HEK293T (cell line): ENCODE results near the gene HGFAC.

Source experiments
- CTCF ChIA-PET: fragments of 350-600 bp; formaldehyde crosslinking; extraction: SDS; loops from one replicate; lab custom pipeline; 2021; ENCODE audit warnings: antibody characterized with exemption, inconsistent platforms; lab: Yijun Ruan, JAX
- POLR2A ChIA-PET: fragments of 350-600 bp; formaldehyde crosslinking; extraction: SDS; loops from one replicate; lab custom pipeline; 2020; ENCODE audit warnings: antibody characterized with exemption, inconsistent platforms; lab: Yijun Ruan, JAX
- DNase-seq: peaks from one replicate; pipeline ENCODE4 v3.0.0; 2012; ENCODE audit warnings: mixed read lengths; ENCODE audit errors: extremely low spot score
- ARNT ChIP-seq: fragments of 450-650 bp; IDR thresholded peaks from 2 replicates; pipeline ENCODE4 v1.6.1; 2017; ENCODE audit warnings: mild to moderate bottlenecking
- BHLHE40 ChIP-seq: fragments of 450-650 bp; IDR thresholded peaks from 2 replicates; pipeline ENCODE4 v1.6.1; 2016; ENCODE audit warnings: mild to moderate bottlenecking, moderate library complexity, borderline replicate concordance
- CTBP1 ChIP-seq: fragments of 450-650 bp; IDR thresholded peaks from 2 replicates; pipeline ENCODE4 v1.6.1; 2016; ENCODE audit warnings: borderline replicate concordance
- ELF4 ChIP-seq: fragments of 450-650 bp; IDR thresholded peaks from 2 replicates; pipeline ENCODE4 v1.6.1; 2017; ENCODE audit warnings: antibody characterized with exemption
- FOXA1 ChIP-seq: fragments of 450-650 bp; IDR thresholded peaks from 2 replicates; pipeline ENCODE4 v1.6.1; 2016; ENCODE audit warnings: mild to moderate bottlenecking
- FOXK2 ChIP-seq: fragments of 450-650 bp; IDR thresholded peaks from 2 replicates; pipeline ENCODE4 v1.6.1; 2016; ENCODE audit warnings: mild to moderate bottlenecking
- FOXM1 ChIP-seq: fragments of 450-650 bp; IDR thresholded peaks from 2 replicates; pipeline ENCODE4 v1.6.1; 2017; ENCODE audit warnings: mild to moderate bottlenecking, borderline replicate concordance
- HDGF ChIP-seq: fragments of 450-650 bp; IDR thresholded peaks from 2 replicates; pipeline ENCODE4 v1.6.1; 2017; ENCODE audit warnings: antibody characterized with exemption, borderline replicate concordance
- L3MBTL2 ChIP-seq: fragments of 450-650 bp; conservative IDR thresholded peaks from 2 replicates; pipeline ENCODE4 v1.6.1; 2016; ENCODE audit warnings: mild to moderate bottlenecking
- LEF1 ChIP-seq: fragments of 450-650 bp; IDR thresholded peaks from 2 replicates; pipeline ENCODE4 v1.6.1; 2017; ENCODE audit warnings: mild to moderate bottlenecking, borderline replicate concordance
- NFRKB ChIP-seq: fragments of 450-650 bp; IDR thresholded peaks from 2 replicates; pipeline ENCODE4 v1.6.1; 2016; ENCODE audit warnings: mild to moderate bottlenecking, moderate library complexity
- SP1 ChIP-seq: fragments of 450-650 bp; IDR thresholded peaks from 2 replicates; pipeline ENCODE4 v1.6.1; 2017
- SUZ12 ChIP-seq: fragments of 450-650 bp; IDR thresholded peaks from 2 replicates; pipeline ENCODE4 v1.6.1; 2016; ENCODE audit warnings: mild to moderate bottlenecking
- TARDBP ChIP-seq: fragments of 450-650 bp; IDR thresholded peaks from 2 replicates; pipeline ENCODE4 v1.6.1; 2016
- ZNF384 ChIP-seq: fragments of 450-650 bp; IDR thresholded peaks from 2 replicates; pipeline ENCODE4 v1.6.1; 2016
- TF ChIP-seq, protein P1 (sequence below): fragments of 450-650 bp; IDR thresholded peaks from 2 replicates; pipeline ENCODE4 v1.6.1; 2016

Gene HGFAC

DNA sequence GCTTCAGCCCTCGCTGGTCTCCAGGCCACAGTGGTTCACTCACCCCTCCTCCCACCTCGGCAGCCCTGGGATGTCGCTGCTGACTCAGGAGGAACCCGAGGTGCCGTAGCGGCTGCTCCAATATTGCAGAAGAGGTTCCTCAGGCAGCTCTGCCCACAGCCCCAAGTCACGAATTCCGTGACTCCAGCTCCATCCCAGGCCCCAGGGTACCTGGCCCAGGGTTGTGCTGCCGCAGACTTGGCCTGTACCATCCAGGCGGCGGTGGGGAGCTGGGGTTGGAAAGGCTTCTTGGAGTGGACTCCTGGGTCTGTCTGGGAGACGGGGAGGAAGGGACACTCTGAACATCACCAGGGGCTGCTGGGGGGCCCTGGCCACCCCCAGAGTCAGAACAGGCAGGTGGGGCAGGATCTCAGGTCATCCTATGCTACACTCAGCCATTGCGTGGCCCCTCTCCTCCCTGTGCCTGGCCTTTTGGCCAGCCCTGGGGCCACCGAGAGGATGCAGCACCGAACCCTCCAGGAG is 728 bp upstream of the HGFAC start:
- no peak for TF ChIP-seq BHLHE40
- TF ChIP-seq TARDBP = no peak
- no peak for TF ChIP-seq SP1
- TF ChIP-seq L3MBTL2 = no peak
- no peak for TF ChIP-seq LEF1
- no peak for TF ChIP-seq CTBP1
- no peak for TF ChIP-seq FOXA1
- CTCF ChIA-PET = interaction anchor here (0.8 to 1.8 kb wide), 2 partner anchors 40 to 95 kb away, joined by 3 to 4 read pairs; no protein-coding TSS in a partner anchor
- POLR2A ChIA-PET = no interaction called here
- DNase-seq = no peak

GRCh38 chr4:3442460-3442958 is 741 bp downstream of the HGFAC start:
- POLR2A ChIA-PET = no interaction called here
- CTCF ChIA-PET = interaction anchor here (0.9 to 2.0 kb wide), 2 partner anchors 94 to 97 kb away, joined by 3 to 14 read pairs; no protein-coding TSS in a partner anchor
- DNase-seq = no peak
- no peak for TF ChIP-seq HDGF
- no peak for TF ChIP-seq BHLHE40
- no peak for TF ChIP-seq FOXA1
- no peak for TF ChIP-seq ELF4
- TF ChIP-seq L3MBTL2 = no peak
- TF ChIP-seq LEF1 = no peak
- TF ChIP-seq NFRKB = no peak
- TF ChIP-seq FOXK2 = no peak
- TF ChIP-seq CTBP1 = no peak
- no peak for TF ChIP-seq TARDBP
- no peak for TF ChIP-seq FOXM1
- no peak for TF ChIP-seq SUZ12
- TF ChIP-seq, protein P1, sequence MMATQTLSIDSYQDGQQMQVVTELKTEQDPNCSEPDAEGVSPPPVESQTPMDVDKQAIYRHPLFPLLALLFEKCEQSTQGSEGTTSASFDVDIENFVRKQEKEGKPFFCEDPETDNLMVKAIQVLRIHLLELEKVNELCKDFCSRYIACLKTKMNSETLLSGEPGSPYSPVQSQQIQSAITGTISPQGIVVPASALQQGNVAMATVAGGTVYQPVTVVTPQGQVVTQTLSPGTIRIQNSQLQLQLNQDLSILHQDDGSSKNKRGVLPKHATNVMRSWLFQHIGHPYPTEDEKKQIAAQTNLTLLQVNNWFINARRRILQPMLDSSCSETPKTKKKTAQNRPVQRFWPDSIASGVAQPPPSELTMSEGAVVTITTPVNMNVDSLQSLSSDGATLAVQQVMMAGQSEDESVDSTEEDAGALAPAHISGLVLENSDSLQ = no peak
- TF ChIP-seq SP1 = no peak
- no peak for TF ChIP-seq ZNF384
- TF ChIP-seq ARNT = no peak

DNA sequence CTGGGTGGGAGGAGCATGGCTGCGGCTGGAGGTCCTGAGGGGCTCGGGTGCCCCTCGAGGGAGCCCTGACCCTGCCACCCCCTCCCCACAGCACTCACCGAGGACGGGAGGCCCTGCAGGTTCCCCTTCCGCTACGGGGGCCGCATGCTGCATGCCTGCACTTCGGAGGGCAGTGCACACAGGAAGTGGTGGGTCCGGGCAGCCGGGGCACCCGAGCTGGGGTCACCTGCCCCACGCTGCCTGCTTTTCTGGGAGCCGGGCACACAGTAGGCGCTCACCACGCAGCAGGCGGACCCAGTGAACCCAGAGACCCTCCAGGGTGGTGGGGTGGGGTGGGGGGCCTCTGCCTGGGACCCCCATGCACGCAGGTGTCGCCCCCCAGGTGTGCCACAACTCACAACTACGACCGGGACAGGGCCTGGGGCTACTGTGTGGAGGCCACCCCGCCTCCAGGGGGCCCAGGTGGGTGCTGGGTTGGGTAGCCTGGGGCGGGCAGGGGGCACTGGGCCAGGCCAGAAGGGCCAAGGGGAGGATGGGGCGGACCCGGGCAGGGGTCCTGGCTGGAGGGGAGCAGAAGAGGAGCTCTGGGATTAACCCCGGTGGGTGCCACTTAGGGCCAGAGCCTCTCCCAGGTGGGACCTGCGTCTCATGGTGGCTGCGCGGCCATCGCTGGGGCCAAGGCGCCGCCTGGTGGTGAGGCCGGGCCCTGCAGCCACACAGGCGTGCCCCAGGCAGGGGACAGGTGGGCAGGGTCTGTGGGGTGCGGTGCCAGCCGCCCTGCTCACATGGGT is 1.4 kb downstream of the HGFAC start:
- peak; percentile 91 for DNase-seq
- TF ChIP-seq SP1 (no peak), ZNF384 (no peak), BHLHE40 (no peak), SUZ12 (no peak), LEF1 (no peak), TARDBP (no peak), FOXA1 (no peak), ELF4 (no peak), FOXM1 (no peak), L3MBTL2 (no peak), NFRKB (no peak), CTBP1 (no peak; the same call in 1 of the 2 replicates)
- ChIA-PET CTCF (interaction anchor here (0.6 to 2.0 kb wide), 4 partner anchors 14 to 97 kb away, joined by 3 to 14 read pairs (median 5); no protein-coding TSS in a partner anchor), POLR2A (no interaction called here)

DNA sequence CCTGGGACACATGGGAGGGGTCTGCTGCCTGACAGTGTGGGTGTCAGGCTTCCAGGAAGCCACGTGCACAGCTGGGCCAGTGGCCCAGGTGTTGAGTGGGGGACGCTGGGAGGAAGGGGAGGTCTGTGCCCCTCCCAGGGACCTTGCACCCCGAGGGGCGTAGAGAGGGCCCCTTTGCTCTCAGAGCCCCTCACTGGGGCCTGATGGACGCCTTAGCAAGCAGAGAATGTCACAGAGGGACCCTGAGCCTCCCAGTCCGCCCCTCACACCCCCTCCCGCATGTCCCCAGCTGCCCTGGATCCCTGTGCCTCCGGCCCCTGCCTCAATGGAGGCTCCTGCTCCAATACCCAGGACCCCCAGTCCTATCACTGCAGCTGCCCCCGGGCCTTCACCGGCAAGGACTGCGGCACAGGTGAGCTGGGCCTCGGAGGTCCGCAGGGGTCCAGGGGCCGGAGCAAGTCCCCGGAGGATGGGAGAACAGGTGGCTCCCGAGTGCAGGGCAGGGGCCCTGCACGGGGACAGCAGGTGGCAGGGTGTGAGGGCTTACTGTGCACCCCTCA is 2.1 kb downstream of the HGFAC start:
- ChIA-PET POLR2A (no interaction called here), CTCF (interaction anchor here (1.0 to 2.0 kb wide), 3 partner anchors 15 to 98 kb away, joined by 3 to 14 read pairs (median 7); no protein-coding TSS in a partner anchor)
- TF ChIP-seq ARNT (no peak), CTBP1 (no peak), FOXA1 (no peak), LEF1 (no peak), HDGF (no peak), BHLHE40 (no peak), FOXM1 (no peak), ELF4 (no peak), SUZ12 (no peak), NFRKB (no peak), FOXK2 (no peak), ZNF384 (no peak), L3MBTL2 (no peak), SP1 (no peak), TARDBP (no peak)
- TF ChIP-seq, protein P1 = no peak
- no peak for DNase-seq

GRCh38 chr4:3444351-3445110 is 2.8 kb downstream of the HGFAC start:
- DNase-seq = no peak
- TF ChIP-seq FOXK2 (no peak), ARNT (no peak), TARDBP (no peak), SP1 (no peak), ZNF384 (no peak), HDGF (no peak), LEF1 (no peak), NFRKB (no peak), ELF4 (no peak), CTBP1 (no peak), SUZ12 (no peak), L3MBTL2 (no peak), FOXM1 (no peak), BHLHE40 (no peak), FOXA1 (no peak)
- TF ChIP-seq, protein P1 = no peak
- POLR2A ChIA-PET = interaction anchor here (0.6 kb wide), 1 partner anchor 56 kb away, joined by 3 read pairs; no protein-coding TSS in a partner anchor
- CTCF ChIA-PET = interaction anchor here (1.6 to 2.0 kb wide), 2 partner anchors 96 to 99 kb away, joined by 7 to 14 read pairs; no protein-coding TSS in a partner anchor
